ENCODE data around the gene ITGA3.

DNA sequence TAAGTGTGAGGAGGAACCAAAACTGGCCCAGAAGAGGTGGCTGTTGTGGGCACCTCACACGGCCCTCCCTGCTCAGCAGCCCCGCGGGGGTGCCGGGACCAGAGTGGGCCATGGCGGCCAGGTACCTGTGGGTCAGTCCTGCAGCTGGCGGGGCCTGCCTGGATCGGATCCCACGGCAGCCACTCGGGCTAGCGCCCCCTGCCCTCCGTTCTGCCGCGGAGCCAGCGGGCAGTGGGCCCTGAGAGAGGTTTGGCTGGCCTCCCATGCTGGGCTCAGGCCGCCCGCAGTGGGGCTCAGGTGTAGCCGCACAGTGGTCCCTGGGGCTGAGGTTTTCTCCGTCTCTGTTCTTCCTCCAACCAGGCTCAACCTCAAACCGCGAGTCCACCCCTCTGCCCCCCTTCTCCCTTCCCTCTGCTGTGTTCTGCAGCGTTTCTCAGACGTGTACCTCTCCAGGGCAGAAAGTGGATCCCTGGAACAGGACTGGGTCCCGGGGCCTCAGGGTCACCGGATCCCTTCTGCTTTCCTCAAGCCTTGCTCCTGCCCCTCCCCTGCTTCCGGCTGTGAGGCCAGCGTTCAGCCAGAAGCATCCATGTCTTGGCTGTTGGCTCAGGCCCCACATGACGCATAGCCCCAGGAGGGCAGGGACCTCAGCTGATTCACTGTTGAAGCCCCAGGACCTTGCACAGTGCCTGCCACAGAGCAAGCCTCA, 28.6 kb upstream of the ITGA3 start:
- TF ChIP-seq, protein P1, sequence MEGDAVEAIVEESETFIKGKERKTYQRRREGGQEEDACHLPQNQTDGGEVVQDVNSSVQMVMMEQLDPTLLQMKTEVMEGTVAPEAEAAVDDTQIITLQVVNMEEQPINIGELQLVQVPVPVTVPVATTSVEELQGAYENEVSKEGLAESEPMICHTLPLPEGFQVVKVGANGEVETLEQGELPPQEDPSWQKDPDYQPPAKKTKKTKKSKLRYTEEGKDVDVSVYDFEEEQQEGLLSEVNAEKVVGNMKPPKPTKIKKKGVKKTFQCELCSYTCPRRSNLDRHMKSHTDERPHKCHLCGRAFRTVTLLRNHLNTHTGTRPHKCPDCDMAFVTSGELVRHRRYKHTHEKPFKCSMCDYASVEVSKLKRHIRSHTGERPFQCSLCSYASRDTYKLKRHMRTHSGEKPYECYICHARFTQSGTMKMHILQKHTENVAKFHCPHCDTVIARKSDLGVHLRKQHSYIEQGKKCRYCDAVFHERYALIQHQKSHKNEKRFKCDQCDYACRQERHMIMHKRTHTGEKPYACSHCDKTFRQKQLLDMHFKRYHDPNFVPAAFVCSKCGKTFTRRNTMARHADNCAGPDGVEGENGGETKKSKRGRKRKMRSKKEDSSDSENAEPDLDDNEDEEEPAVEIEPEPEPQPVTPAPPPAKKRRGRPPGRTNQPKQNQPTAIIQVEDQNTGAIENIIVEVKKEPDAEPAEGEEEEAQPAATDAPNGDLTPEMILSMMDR (conservative IDR thresholded peaks at IDR 0.05; ENCODE audit: low read length): peak; percentile 35; the same call in 1 of the 2 replicates
- TF ChIP-seq EZH2phosphoT487 (IDR thresholded peaks at IDR 0.05; ENCODE audit: borderline replicate concordance): no peak
